ENCODE measurements around the gene VSTM2B. TPM values are rescaled to one million over a fixed set of nuclear protein-coding genes. Genes with fewer than 3 reads are reported as not detected.
"Not testable (repeated sequence)": the region's sequence is repeated elsewhere in the genome, so short reads cannot be mapped to it uniquely, and the experiment has no call there.

VSTM2B gene
- total and polyA plus RNA-seq, 7 experiments from 2014 or later: 0.24 TPM; not detected in 6

DNA sequence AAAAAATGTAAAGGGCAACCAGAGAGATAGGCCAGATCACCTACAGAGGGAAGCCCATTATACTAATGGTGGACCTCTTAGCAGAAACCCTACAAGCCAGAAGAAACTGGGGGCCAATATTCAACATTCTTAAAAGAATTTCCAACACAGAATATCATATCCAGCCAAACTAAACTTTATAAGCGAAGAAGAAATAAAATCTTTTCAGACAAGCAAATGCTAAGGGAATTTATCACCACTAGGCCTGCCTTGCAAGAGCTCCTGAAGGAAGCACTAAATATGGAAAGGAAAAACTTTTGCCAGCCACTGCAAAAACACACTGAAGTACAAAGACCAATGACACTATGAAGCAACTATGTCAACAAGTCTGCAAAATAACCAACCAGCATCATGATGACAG lies 28.4 kb downstream of the VSTM2B start:
- H3K27ac Mint-ChIP-seq: no peak overlapping the region
- H3K36me3 Mint-ChIP-seq: peaks cover 0 to 22% (median 5%) of the 10 kb centered on the region in 5 donors
- H3K4me3 Mint-ChIP-seq: no peak overlapping the region
- intact Hi-C loops (cut with micrococcal nuclease): no loop called here
- Histone ChIP-seq H3K4me3 (ENCODE audit: low read length) (no peak overlapping the region), H3K36me3 (ENCODE audit: control insufficient read depth in 2 of 3, insufficient read depth in 3 of 3, low read length in 3 of 3) (no peaks in the 10 kb centered on the region), H3K27me3 (ENCODE audit: control insufficient read depth in 2 of 2, insufficient read depth in 2 of 2, low read length in 2 of 2) (no peaks in the 10 kb centered on the region), H3K4me1 (ENCODE audit: control insufficient read depth in 2 of 2, insufficient read depth in 2 of 2, low read length in 2 of 2) (no peaks in the 10 kb centered on the region), H3K27ac (ENCODE audit: low read depth, low read length) (no peak overlapping the region), H3K9me3 (ENCODE audit: control insufficient read depth in 2 of 3, low read length in 3 of 3) (peaks cover 0 to 17% (median 0%) of the 10 kb centered on the region in 3 experiments)
- no peak for ATAC-seq
- peaks cover 19 to 75% (median 38%) of the 10 kb centered on the region in 11 donors for H3K9me3 Mint-ChIP-seq
- CTCF ChIA-PET: no interaction called here
- H3K4me1 Mint-ChIP-seq: no peaks in the 10 kb centered on the region
- peaks cover 9 to 43% (median 33%) of the 10 kb centered on the region in 5 donors for H3K27me3 Mint-ChIP-seq
- POLR2A ChIA-PET: no interaction called here
- no peak for DNase-seq

DNA sequence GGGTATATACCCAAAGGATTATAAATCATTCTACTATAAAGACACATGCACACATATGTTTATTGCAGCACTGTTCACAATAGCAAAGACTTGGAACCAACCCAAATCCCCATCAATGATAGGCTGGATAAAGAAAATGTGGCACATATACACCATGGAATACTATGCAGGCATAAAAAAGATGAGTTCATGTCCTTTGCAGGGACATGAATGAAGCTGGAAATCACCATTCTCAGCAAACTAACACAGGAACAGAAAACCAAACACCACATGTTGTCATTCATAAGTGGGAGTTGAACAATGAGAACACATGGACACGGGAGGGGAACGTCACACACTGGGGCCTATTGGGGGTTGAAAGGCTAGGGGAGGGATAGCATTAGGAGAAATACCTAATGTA lies 33.3 kb downstream of the VSTM2B start:
- peaks cover 22 to 40% (median 32%) of the 10 kb centered on the region in 5 donors for H3K27me3 Mint-ChIP-seq
- intact Hi-C loops (cut with micrococcal nuclease); H3K36me3 ChIP-seq (ENCODE audit: control insufficient read depth in 2 of 3, insufficient read depth in 3 of 3, low read length in 3 of 3); POLR2A ChIA-PET; CTCF ChIA-PET; H3K4me3 Mint-ChIP-seq; H3K4me1 ChIP-seq (ENCODE audit: control insufficient read depth in 2 of 2, insufficient read depth in 2 of 2, low read length in 2 of 2); H3K27ac Mint-ChIP-seq; H3K4me1 Mint-ChIP-seq; H3K27me3 ChIP-seq (ENCODE audit: control insufficient read depth in 2 of 2, insufficient read depth in 2 of 2, low read length in 2 of 2); H3K27ac ChIP-seq (ENCODE audit: low read depth, low read length); H3K4me3 ChIP-seq (ENCODE audit: low read length); ATAC-seq; DNase-seq: not testable (repeated sequence)
- H3K36me3 Mint-ChIP-seq: peaks cover 0 to 23% (median 3%) of the 10 kb centered on the region in 5 donors
- H3K9me3 ChIP-seq (ENCODE audit: control insufficient read depth in 2 of 3, low read length in 3 of 3): peaks cover 0 to 13% (median 0%) of the 10 kb centered on the region in 3 experiments
- H3K9me3 Mint-ChIP-seq: peaks cover 13 to 66% (median 33%) of the 10 kb centered on the region in 11 donors

DNA sequence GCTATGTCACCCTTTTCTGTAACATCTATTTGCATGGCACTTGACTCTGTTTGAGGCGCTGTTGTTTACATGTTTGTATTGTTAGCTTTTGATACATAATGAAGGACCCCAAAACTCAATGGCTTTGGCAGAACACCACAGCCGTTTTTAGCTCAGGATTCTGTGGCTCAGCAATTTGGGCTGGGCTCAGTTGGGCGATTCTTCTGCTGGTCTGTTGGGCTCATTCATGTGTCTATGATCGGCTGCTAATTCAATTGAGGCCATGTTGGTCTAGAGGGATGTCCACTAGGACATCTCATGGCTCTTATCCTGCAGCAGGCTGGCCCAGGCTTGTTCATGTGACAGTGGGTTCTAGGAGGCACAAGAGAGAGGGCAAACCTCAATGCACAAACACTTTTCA lies 33.9 kb downstream of the VSTM2B start:
- no peak overlapping the region for H3K4me3 Mint-ChIP-seq
- no peak overlapping the region for H3K27ac Mint-ChIP-seq
- H3K4me1 Mint-ChIP-seq: peaks cover 0 to 2% (median 0%) of the 10 kb centered on the region in 7 donors
- H3K36me3 ChIP-seq (ENCODE audit: control insufficient read depth in 2 of 3, insufficient read depth in 3 of 3, low read length in 3 of 3): no peaks in the 10 kb centered on the region
- no peak for ATAC-seq
- H3K27me3 ChIP-seq (ENCODE audit: control insufficient read depth in 2 of 2, insufficient read depth in 2 of 2, low read length in 2 of 2): no peaks in the 10 kb centered on the region
- DNase-seq: no peak
- H3K27ac ChIP-seq (ENCODE audit: low read depth, low read length): no peak overlapping the region
- H3K4me3 ChIP-seq (ENCODE audit: low read length): no peak overlapping the region
- H3K9me3 Mint-ChIP-seq: peaks cover 8 to 60% (median 28%) of the 10 kb centered on the region in 11 donors
- peaks cover 25 to 40% (median 34%) of the 10 kb centered on the region in 5 donors for H3K27me3 Mint-ChIP-seq
- peaks cover 0 to 10% (median 0%) of the 10 kb centered on the region in 3 experiments for H3K9me3 ChIP-seq (ENCODE audit: control insufficient read depth in 2 of 3, low read length in 3 of 3)
- ChIA-PET POLR2A (no interaction called here), CTCF (no interaction called here)
- intact Hi-C loops (cut with micrococcal nuclease): no loop called here
- peaks cover 0 to 18% (median 3%) of the 10 kb centered on the region in 5 donors for H3K36me3 Mint-ChIP-seq
- no peaks in the 10 kb centered on the region for H3K4me1 ChIP-seq (ENCODE audit: control insufficient read depth in 2 of 2, insufficient read depth in 2 of 2, low read length in 2 of 2)

DNA sequence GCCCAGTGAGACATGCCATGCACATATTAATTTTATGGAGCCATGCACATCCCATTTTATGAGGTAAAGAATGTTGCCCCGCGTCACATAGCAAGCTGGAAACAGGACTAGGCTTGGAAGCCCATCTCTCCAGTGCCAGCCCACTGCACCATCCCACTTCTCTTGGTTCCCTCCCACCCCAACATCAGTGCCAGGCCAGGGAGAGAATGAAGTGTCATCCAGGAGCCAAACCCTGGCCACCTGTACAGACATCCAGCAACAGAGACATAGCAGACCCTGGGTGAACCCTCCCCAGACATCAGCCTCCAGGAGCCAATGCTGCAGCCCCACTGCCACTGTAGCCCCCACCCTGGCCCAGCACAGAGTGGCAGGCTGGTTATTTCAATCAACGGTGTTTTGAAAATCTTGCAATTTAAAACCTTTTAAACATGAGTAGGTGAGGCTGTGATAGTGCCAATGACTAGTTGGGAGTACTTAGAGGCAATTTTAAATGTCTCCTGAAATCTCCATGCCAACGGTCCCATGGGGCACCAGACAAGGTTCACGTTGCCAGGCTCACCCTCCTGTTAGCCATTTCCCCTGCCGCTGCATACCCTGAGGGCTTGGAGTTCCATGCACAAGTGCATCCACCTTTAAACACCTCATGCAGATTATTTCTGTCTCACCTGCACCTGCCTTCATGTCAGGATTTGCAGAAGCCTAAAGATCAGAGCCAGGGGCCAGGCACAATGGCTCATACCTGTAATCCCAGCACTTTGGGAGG lies 34.7 kb downstream of the VSTM2B start:
- Histone ChIP-seq H3K27me3 (ENCODE audit: control insufficient read depth in 2 of 2, insufficient read depth in 2 of 2, low read length in 2 of 2) (peaks cover 0 to 3% of the 10 kb centered on the region in 2 donors), H3K4me3 (ENCODE audit: low read length) (no peak overlapping the region), H3K9me3 (ENCODE audit: control insufficient read depth in 2 of 3, low read length in 3 of 3) (peaks cover 0 to 10% (median 0%) of the 10 kb centered on the region in 3 experiments), H3K27ac (ENCODE audit: low read depth, low read length) (no peak overlapping the region), H3K36me3 (ENCODE audit: control insufficient read depth in 2 of 3, insufficient read depth in 3 of 3, low read length in 3 of 3) (no peaks in the 10 kb centered on the region), H3K4me1 (ENCODE audit: control insufficient read depth in 2 of 2, insufficient read depth in 2 of 2, low read length in 2 of 2) (no peaks in the 10 kb centered on the region)
- ChIA-PET CTCF (no interaction called here), POLR2A (no interaction called here)
- intact Hi-C loops (cut with micrococcal nuclease): no loop called here
- ATAC-seq (no peak), DNase-seq (no peak)
- Mint-ChIP-seq H3K4me3 (no peak overlapping the region), H3K4me1 (peaks cover 0 to 2% (median 0%) of the 10 kb centered on the region in 7 donors), H3K27ac (no peak overlapping the region), H3K36me3 (peaks cover 0 to 14% (median 3%) of the 10 kb centered on the region in 5 donors), H3K9me3 (peaks cover 3 to 52% (median 20%) of the 10 kb centered on the region in 11 donors), H3K27me3 (peaks cover 23 to 40% (median 33%) of the 10 kb centered on the region in 5 donors)

DNA sequence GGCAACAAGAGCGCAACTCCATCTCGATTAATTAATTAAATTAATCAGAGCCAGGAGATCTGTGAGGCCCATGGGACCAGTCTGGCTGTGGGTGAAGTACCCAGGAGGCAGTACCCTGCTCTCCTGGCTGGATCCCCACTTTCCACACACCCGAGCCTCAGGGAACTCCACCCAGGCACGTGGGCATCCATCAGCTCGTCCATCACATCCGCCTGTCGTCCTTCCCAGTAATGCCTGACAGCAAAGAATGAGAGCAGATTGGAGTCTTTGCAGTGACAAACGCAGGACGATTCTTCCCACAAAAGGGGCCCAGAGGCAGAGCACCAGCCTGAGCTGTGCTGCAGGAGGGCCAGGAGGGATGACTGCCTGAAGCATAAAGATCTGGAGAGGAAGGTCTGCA lies 35.8 kb downstream of the VSTM2B start:
- H3K27ac Mint-ChIP-seq: no peak overlapping the region
- H3K4me3 Mint-ChIP-seq: no peak overlapping the region
- Histone ChIP-seq H3K4me1 (ENCODE audit: control insufficient read depth in 2 of 2, insufficient read depth in 2 of 2, low read length in 2 of 2) (no peaks in the 10 kb centered on the region), H3K4me3 (ENCODE audit: low read length) (no peak overlapping the region), H3K27ac (ENCODE audit: low read depth, low read length) (no peak overlapping the region), H3K36me3 (ENCODE audit: control insufficient read depth in 2 of 3, insufficient read depth in 3 of 3, low read length in 3 of 3) (no peaks in the 10 kb centered on the region), H3K9me3 (ENCODE audit: control insufficient read depth in 2 of 3, low read length in 3 of 3) (peaks cover 0 to 10% (median 0%) of the 10 kb centered on the region in 3 experiments), H3K27me3 (ENCODE audit: control insufficient read depth in 2 of 2, insufficient read depth in 2 of 2, low read length in 2 of 2) (peaks cover 0 to 4% of the 10 kb centered on the region in 2 donors)
- H3K4me1 Mint-ChIP-seq: peaks cover 0 to 2% (median 0%) of the 10 kb centered on the region in 7 donors
- ATAC-seq (no peak), DNase-seq (no peak)
- ChIA-PET POLR2A (no interaction called here), CTCF (no interaction called here)
- peaks cover 0 to 14% (median 3%) of the 10 kb centered on the region in 5 donors for H3K36me3 Mint-ChIP-seq
- H3K27me3 Mint-ChIP-seq: peaks cover 17 to 36% (median 28%) of the 10 kb centered on the region in 5 donors
- intact Hi-C loops (cut with micrococcal nuclease): no loop called here
- H3K9me3 Mint-ChIP-seq: peaks cover 1 to 41% (median 15%) of the 10 kb centered on the region in 11 donors

DNA sequence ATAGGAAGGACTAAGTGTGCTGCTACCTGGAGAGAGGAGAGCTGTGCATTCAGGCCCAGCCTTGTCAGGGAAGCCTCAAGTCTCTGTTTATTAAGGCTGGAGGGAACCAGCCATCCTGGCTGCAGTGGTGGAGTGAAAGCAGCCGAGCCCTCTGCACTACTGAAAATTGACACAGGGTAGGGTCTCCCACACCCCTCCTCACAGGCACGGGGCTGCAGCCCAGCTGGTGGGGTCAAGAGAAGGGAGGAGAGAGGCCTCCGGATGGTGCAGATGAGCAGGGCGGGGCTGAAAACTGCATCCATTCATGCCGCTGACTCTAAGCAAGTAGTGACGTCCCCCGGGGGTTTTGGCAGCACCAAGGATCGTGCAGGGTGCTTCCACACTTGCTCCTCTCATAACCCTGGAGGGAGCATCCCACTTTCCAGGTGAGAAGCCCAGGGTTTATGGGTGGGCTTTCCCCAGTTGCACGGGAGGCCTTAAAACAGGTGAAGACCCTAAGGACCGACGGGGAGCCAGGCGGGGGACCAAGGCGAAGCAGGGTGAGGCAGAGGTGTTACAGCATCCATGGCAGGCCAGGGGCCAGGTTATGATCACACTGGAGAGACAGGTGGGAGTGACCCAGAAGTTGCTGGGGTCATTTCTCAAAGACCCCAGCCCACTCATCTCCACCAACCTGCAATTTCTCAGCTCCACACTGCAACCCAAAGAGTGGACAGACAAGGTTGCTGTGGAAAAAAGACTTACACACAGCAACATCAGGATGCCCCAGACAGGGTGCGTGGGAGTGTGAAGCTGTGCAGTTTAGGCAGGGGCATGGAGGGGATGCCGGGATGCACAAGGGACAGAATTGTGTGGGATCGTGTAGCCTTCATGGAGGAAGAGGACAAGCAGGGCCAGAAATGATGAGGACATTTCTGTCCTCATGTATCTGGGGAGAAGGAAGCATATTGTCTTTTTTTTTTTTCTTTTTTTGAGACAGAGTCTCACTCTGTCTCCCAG lies 36.8 kb downstream of the VSTM2B start:
- Histone ChIP-seq H3K27ac (ENCODE audit: low read depth, low read length) (no peak overlapping the region), H3K27me3 (ENCODE audit: control insufficient read depth in 2 of 2, insufficient read depth in 2 of 2, low read length in 2 of 2) (peaks cover 0 to 4% of the 10 kb centered on the region in 2 donors), H3K4me1 (ENCODE audit: control insufficient read depth in 2 of 2, insufficient read depth in 2 of 2, low read length in 2 of 2) (no peaks in the 10 kb centered on the region), H3K36me3 (ENCODE audit: control insufficient read depth in 2 of 3, insufficient read depth in 3 of 3, low read length in 3 of 3) (no peaks in the 10 kb centered on the region), H3K9me3 (ENCODE audit: control insufficient read depth in 2 of 3, low read length in 3 of 3) (peaks cover 0 to 10% (median 0%) of the 10 kb centered on the region in 3 experiments), H3K4me3 (ENCODE audit: low read length) (no peak overlapping the region)
- Mint-ChIP-seq H3K27ac (no peak overlapping the region), H3K27me3 (peaks cover 15 to 34% (median 28%) of the 10 kb centered on the region in 5 donors), H3K4me3 (no peak overlapping the region), H3K4me1 (peaks cover 0 to 2% (median 0%) of the 10 kb centered on the region in 7 donors), H3K36me3 (peaks cover 0 to 14% (median 3%) of the 10 kb centered on the region in 5 donors), H3K9me3 (peaks cover 0 to 32% (median 13%) of the 10 kb centered on the region in 11 donors)
- DNase-seq (no peak), ATAC-seq (no peak)
- intact Hi-C loops (cut with micrococcal nuclease): no loop called here
- CTCF ChIA-PET: no interaction called here
- POLR2A ChIA-PET: no interaction called here

Measured in naive thymus-derived CD4-positive, alpha-beta T cell (primary cell).